NCI-H345 (cell line): ENCODE results near the gene BMPR1B.

Experiments used
- DNase-seq: peaks from one replicate; lab custom pipeline; 2025; lab: John Stamatoyannopoulos, UW

The BMPR1B gene

GRCh38 chr4:94757192-94758140 lies at the start of gene BMPR1B:
Gene BMPR1B (plus strand): TSS chr4:94757955. CDS start chr4:95104425, 346,470 bp downstream.
- DNase-seq, result no peak

GRCh38 chr4:94711635-94712034 lies 46.1 kb upstream of the BMPR1B start:
- DNase-seq, result no peak

GRCh38 chr4:94714365-94715160 lies 43.2 kb upstream of the BMPR1B start:
- no peak for DNase-seq

DNA sequence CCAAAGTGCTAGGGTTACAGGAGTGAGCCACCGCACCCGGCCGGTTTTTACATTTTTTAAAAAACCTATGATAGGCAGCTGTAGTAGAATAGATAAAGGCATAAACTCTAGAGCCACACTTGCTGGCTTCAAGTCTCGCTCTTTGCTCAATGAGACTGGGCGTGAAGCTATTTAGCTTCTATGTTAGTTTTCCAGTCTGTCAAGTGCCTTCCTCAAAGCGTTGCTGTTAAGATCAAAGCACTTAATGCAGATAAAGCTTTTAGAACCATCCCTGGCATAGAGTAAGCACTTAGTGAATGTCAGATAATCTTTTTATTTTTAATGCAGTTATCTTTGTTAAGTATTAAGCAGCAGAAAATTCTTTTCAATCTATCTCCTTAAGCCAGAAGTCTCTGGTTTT lies 42.0 kb upstream of the BMPR1B start:
- DNase-seq, result no peak

GRCh38 chr4:94721310-94721709 lies 36.4 kb upstream of the BMPR1B start:
- no peak for DNase-seq

DNA sequence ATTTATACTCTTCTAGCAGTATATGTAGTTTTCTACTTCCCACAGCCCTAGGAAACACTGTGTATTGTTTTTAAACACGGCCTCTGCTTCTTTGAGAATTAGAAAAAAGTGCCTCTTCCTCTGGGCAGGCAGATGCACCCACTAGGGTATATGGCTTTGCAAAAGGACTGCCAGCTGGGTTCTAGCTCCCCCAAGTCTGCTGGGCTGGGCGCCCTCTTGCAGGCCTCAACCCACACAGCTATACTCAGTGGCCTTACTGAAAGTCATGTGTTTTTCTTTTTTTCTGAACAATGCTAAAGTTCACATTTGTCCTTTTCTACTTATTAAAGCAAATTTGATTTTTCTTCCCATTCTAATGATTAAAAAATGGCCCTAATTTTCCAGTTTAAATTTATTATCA lies 35.5 kb upstream of the BMPR1B start:
- DNase-seq, result no peak

DNA sequence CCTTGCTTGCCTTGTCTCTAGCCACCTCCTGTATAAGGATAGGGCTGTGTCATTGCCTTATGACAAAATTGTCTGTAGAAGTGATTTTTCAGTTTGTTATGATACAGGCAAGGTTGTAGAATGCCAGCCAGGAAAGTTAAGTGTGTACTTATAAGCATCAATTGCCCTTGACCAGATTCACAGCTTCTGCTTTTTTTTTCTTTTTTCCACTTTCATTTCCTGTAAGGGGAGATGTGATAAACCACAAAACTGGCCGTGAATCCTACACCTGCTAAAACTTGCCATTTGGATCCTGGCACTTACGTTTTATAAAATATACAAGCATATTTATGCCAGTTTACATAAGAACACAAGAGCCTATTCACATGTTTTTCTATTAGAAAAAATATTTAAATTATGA lies 35.0 kb upstream of the BMPR1B start:
- DNase-seq, result no peak

DNA sequence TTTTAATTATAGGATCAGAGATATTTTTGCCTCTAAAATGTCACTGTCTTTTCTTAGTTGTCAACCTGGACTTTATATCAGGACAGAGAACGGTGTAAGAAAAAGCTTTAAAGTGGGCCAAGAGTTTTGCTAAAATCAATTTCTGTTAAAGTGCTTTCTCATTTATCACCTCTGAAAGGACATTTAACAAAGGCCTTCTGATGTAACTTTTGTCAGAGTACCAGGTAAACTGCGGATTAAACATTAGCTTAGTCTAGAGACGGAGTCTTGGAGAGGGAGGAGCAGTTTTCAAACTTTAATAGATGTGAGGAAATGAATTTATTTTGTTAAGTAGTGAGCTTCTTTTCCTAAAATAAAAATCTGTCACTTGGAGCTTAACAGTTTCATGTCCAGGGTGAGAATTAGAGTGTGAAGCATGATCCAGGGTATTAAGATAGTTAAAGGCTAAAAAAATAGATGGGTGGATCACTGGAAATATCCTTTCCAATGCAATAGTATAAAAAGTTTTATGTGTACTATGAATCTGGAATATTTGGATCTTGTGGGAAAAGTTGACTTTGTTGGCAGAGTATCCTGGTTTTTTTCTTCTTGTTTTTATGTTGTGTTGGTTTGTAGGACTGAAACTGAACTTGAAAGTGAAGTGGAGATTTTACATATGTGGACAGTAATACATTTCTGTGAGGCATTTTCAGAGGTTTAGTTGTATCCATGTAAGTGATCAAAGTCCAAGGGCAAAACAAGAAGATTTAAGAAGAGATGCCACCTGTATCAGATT lies 33.6 kb upstream of the BMPR1B start:
- no peak for DNase-seq

GRCh38 chr4:94726524-94727123 lies 31.1 kb upstream of the BMPR1B start:
- no peak for DNase-seq

- DNase-seq, result no peak
Observed at GRCh38 chr4:94728056-94728766, 29.5 kb upstream of the BMPR1B start.

GRCh38 chr4:94732358-94732698 lies 25.4 kb upstream of the BMPR1B start:
- DNase-seq, result no peak

DNA sequence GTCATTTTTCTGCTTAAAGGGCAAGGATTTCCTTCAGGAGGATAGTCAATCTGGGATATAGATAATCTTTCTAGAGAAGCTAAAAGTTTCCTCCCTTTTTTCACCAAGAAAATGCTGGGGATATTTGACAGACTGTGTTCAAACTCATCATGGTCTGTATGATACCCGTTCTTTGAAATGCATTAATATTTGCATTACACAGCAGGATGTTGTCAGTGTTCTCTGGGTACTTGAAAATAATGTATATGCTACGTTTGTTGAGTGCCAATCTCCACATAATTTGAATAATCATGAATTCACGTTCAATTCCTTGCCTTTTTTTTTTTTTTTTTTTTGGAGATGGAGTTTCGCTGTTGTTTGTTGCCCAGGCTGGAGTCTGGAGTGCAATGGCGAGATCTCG lies 18.0 kb upstream of the BMPR1B start:
- DNase-seq, result no peak

GRCh38 chr4:94741304-94741703 lies 16.5 kb upstream of the BMPR1B start:
- no peak for DNase-seq

DNA sequence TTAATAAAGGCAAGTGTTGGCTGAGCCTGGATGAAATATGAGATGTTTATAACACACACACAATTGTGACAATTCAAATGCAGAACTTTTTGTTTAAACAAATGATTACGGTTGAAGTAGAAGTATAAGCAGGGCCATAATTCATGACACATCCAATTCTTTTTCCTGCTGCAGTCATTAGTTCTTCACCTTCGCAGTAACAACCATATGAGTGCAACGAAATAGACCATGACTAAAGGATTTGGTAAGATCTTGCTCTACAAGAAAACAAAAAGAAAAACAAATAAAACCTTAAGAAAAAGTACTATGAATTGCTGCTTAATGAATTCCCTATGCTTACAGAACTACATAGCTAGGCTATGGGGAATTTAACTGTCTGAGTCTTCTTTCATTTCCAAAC lies 13.9 kb upstream of the BMPR1B start:
- DNase-seq, result no peak

DNA sequence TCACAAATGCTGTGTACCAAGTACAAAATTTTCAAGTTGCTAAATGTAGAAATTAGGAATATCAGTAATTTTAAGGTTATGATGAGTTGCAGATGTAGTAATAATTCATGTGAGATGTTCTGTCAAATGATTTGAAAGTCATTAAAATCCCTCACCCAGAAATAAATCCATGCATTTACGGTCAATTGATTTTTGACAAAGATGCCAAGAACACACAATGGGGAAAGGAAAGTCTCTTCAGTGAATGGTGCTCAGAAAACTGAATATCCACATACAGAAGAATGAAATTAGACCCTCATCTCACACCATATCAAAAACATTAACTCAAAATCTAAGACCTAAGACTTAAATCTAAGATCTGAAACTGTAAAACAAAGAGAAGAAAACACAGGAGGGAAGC lies 12.9 kb upstream of the BMPR1B start:
- DNase-seq, result no peak

DNA sequence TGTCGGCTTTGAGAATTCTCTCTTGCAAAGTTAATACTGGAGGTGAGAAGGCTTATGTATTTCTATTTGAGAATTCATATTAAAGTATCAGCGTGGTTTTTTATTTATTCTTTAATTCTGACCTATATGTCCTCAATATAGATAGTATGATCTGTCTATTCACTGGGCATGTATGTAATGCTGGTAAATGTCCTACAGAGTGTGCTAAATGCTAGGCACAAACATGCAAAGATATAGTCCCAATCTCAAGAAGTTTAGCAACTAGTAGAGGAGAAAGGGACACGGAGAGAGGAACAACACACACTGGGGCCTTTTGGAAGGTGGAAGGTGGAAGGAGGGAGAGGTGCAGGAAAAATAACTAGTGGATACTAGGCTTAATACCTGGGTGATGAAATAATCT lies 11.0 kb upstream of the BMPR1B start:
- no peak for DNase-seq

GRCh38 chr4:94758141-94758699 lies 465 bp downstream of the BMPR1B start:
- no peak for DNase-seq

DNA sequence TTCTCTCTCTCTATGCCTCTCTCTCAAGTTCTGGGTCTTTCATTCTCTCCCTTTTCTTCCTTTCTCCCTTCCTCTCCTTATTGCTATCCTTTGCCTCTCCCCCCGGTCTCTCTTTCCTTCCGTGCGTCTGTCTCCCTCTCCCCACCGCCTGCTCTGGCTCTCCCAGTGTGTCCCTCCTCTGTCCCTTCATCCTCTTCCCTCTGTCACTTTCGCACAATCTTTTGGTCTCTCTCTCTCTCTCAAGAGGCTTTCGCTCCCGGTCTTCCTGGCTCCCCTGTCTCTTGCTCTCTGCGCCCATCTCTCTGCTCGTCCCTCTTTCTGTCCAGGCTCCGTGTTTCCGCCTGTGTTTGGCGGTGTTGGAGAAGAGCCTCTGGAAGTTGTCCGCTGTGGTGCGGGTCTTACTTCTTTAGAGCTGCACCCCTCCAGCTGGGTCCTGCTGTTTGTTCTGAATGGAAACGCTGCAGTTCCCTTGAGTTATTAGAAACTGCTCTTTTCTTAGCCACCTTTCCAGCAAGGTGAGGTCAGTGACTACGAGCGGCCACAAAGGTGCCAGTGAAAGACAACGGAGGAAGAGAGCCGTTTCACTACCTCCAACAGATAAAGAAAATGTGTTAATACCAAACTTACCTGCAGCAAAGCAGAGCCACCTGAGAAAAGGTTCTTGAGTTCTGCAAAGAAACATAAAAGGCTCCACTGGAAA lies 1.1 kb downstream of the BMPR1B start:
- no peak for DNase-seq

- DNase-seq, result no peak
Observed at GRCh38 chr4:94759767-94760211, 2.0 kb downstream of the BMPR1B start.

DNA sequence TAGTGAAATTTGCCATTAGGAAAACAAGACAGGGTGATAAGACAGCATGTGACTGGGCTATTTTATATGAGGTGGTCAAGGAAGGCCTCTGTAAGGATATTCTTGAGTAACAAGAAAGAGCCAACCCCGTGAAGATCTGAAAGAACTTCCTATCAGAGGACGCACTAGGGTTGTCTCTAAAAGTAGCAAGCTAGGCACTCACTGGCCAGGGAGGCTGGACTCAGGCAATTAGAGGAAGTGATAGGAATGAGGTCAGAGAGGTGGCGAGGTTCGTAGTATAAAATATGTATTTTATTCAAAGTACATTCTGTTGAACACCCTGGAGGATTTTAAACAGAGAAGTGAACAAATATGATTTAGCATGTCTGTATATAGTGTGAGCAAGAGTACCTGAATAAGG lies 4.6 kb downstream of the BMPR1B start:
- no peak for DNase-seq
